HepG2 (cell line): Measurements from ENCODE around the gene ANKRD11. TPM values are rescaled to one million over a fixed set of nuclear protein-coding genes. Genes with fewer than 3 reads are reported as not detected.
A peak's percentile ranks its signal among the peaks of the same experiment; 100 is the strongest.

Experiments
- AKAP8 ChIP-seq: sonication (generic); formaldehyde crosslinking; IDR thresholded peaks from 2 replicates; pipeline ENCODE4 v1.5.1; 2020; ENCODE audit warnings: mild to moderate bottlenecking, missing genetic modification reagents
- HOXA3 ChIP-seq: sonication (generic); formaldehyde crosslinking; IDR thresholded peaks from 2 replicates; pipeline ENCODE4 v1.5.0; 2020; ENCODE audit warnings: missing genetic modification reagents
- JARID2 ChIP-seq: sonication (generic); formaldehyde crosslinking; IDR thresholded peaks from 2 replicates; pipeline ENCODE4 v1.8.1; 2023; ENCODE audit warnings: missing genetic modification reagents, inconsistent platforms; ENCODE audit not compliant: insufficient replicate concordance
- MTF2 ChIP-seq: sonication (generic); formaldehyde crosslinking; IDR thresholded peaks from 2 replicates; pipeline ENCODE4 v1.5.0; 2020; ENCODE audit warnings: missing genetic modification reagents, borderline replicate concordance
- MXI1 ChIP-seq: IDR thresholded peaks from 3 replicates; pipeline ENCODE4 v1.6.1; 2012; ENCODE audit warnings: low read depth, low read length, inconsistent platforms, borderline replicate concordance
- MYC ChIP-seq: sonication (generic); formaldehyde crosslinking; IDR thresholded peaks from 2 replicates; pipeline ENCODE4 v1.9.0; 2021; ENCODE audit warnings: missing genetic modification reagents, borderline replicate concordance
- NFATC3 ChIP-seq: sonication (generic); formaldehyde crosslinking; IDR thresholded peaks from 2 replicates; pipeline ENCODE4 v1.5.1; 2020; ENCODE audit warnings: mild to moderate bottlenecking, missing genetic modification reagents
- NFE2 ChIP-seq: sonication (generic); formaldehyde crosslinking; IDR thresholded peaks from 2 replicates; pipeline ENCODE4 v1.4.0; 2020; ENCODE audit warnings: missing genetic modification reagents
- RARA ChIP-seq: IDR thresholded peaks from 2 replicates; pipeline ENCODE4 v1.6.1; 2016; ENCODE audit warnings: missing genetic modification reagents, missing compliant biosample characterization
- RBAK ChIP-seq: sonication (generic); formaldehyde crosslinking; IDR thresholded peaks from 2 replicates; pipeline ENCODE4 v1.5.1; 2020; ENCODE audit warnings: mild to moderate bottlenecking, missing genetic modification reagents
- RFXAP ChIP-seq: sonication (generic); formaldehyde crosslinking; IDR thresholded peaks from 2 replicates; pipeline ENCODE4 v1.4.0; 2020; ENCODE audit warnings: missing genetic modification reagents, borderline replicate concordance
- SALL2 ChIP-seq: sonication (generic); formaldehyde crosslinking; IDR thresholded peaks from 2 replicates; pipeline ENCODE4 v1.8.1; 2023; ENCODE audit warnings: mild to moderate bottlenecking, missing genetic modification reagents, inconsistent platforms
- SKI ChIP-seq: fragments of 450-650 bp; IDR thresholded peaks from one replicate; pipeline ENCODE4 v1.6.1; 2018; ENCODE audit warnings: mild to moderate bottlenecking; ENCODE audit not compliant: partially characterized antibody
- SMARCC2 ChIP-seq: fragments of 450-650 bp; IDR thresholded peaks from 2 replicates; pipeline ENCODE4 v1.6.1; 2017; ENCODE audit warnings: antibody characterized with exemption, mild to moderate bottlenecking
- TFDP2 ChIP-seq: sonication (generic); formaldehyde crosslinking; IDR thresholded peaks from 2 replicates; pipeline ENCODE4 v1.4.0; 2020; ENCODE audit warnings: missing genetic modification reagents
- THAP7 ChIP-seq: sonication (generic); formaldehyde crosslinking; IDR thresholded peaks from 2 replicates; pipeline ENCODE4 v1.8.1; 2023; ENCODE audit warnings: mild to moderate bottlenecking, missing genetic modification reagents
- TSC22D2 ChIP-seq: sonication (generic); formaldehyde crosslinking; IDR thresholded peaks from 2 replicates; pipeline ENCODE4 v1.5.1; 2020; ENCODE audit warnings: missing genetic modification reagents, mild to moderate bottlenecking, borderline replicate concordance
- ZBTB8A ChIP-seq: sonication (generic); formaldehyde crosslinking; IDR thresholded peaks from 2 replicates; pipeline ENCODE4 v1.4.0; 2020; ENCODE audit warnings: mild to moderate bottlenecking, low read depth, missing genetic modification reagents, borderline replicate concordance
- ZNF160 ChIP-seq: sonication (generic); formaldehyde crosslinking; IDR thresholded peaks from 2 replicates; pipeline ENCODE4 v1.8.0; 2022; ENCODE audit warnings: mild to moderate bottlenecking, inconsistent platforms, missing genetic modification reagents
- ZNF547 ChIP-seq: sonication (generic); formaldehyde crosslinking; IDR thresholded peaks from 2 replicates; pipeline ENCODE4 v1.5.1; 2020; ENCODE audit warnings: mild to moderate bottlenecking, missing genetic modification reagents
- ZNF550 ChIP-seq: sonication (generic); formaldehyde crosslinking; IDR thresholded peaks from 2 replicates; pipeline ENCODE4 v1.4.0; 2020; ENCODE audit warnings: mild to moderate bottlenecking, missing genetic modification reagents, borderline replicate concordance
- ZNF556 ChIP-seq: sonication (generic); formaldehyde crosslinking; IDR thresholded peaks from 2 replicates; pipeline ENCODE4 v1.4.0; 2020; ENCODE audit warnings: mild to moderate bottlenecking, missing genetic modification reagents, borderline replicate concordance
- ZNF577 ChIP-seq: sonication (generic); formaldehyde crosslinking; IDR thresholded peaks from 2 replicates; pipeline ENCODE4 v1.4.0; 2020; ENCODE audit warnings: mild to moderate bottlenecking, low read depth, missing genetic modification reagents, borderline replicate concordance
- ZNF614 ChIP-seq: IDR thresholded peaks from 2 replicates; pipeline ENCODE4 v1.6.1; 2018; ENCODE audit warnings: missing biosample characterization, missing genetic modification reagents, inconsistent platforms, borderline replicate concordance
- ZNF710 ChIP-seq: sonication (generic); formaldehyde crosslinking; IDR thresholded peaks from 2 replicates; pipeline ENCODE4 v1.5.0; 2020; ENCODE audit warnings: mild to moderate bottlenecking, missing genetic modification reagents, borderline replicate concordance
- ZNF761 ChIP-seq: sonication (generic); formaldehyde crosslinking; conservative IDR thresholded peaks from 2 replicates; pipeline ENCODE4 v1.4.0; 2020; ENCODE audit warnings: mild to moderate bottlenecking, missing genetic modification reagents
- ZNF879 ChIP-seq: sonication (generic); formaldehyde crosslinking; IDR thresholded peaks from 2 replicates; pipeline ENCODE4 v1.8.1; 2023; ENCODE audit warnings: missing genetic modification reagents
- polyA plus RNA-seq, 8 experiments: library from polyadenylated mRNA; depleted of rRNA in 3 of 8; stranded (reverse) in 7 of 8; unstranded in 1 of 8; fragments of >200 nt; fragmentation: Illumina TruSeq in 4 of 8; extraction: Trizol in 4 of 8; gene quantifications; 2 replicates each; pipeline versions ENCODE4 v1.2.1 to v1.2.3, GENCODE V29; 2011 to 2016; ENCODE audit warnings: low read depth in 4 of 8, missing spikeins in 1 of 8, mixed read lengths in 1 of 8; ENCODE audit not compliant: insufficient read depth in 1 of 8
- total RNA-seq, 5 experiments: library from RNA; depleted of rRNA; stranded (reverse); fragments of >200 nt; fragmentation: Illumina TruSeq; extraction: Trizol; gene quantifications; 2 replicates each; pipeline ENCODE4 v1.2.3, GENCODE V29; 2016; ENCODE audit warnings: low read depth in 1 of 5
- TF ChIP-seq, protein P1 (sequence below): sonication (generic); formaldehyde crosslinking; conservative IDR thresholded peaks from 2 replicates; pipeline ENCODE4 v1.4.0; 2020; ENCODE audit warnings: missing genetic modification reagents

ANKRD11 gene
- total and polyA plus RNA-seq, 2 of the 13 experiments (the other 11 are each of a cell fraction or from before 2014, with no cell fraction given) = 21.4 to 38.4 TPM

GRCh38 chr16:89417352-89417751 is 73.0 kb downstream of the ANKRD11 start (continued):
- TF ChIP-seq ZNF577 (no peak), JARID2 (CRISPR knock-in tag) (no peak), MTF2 (no peak), THAP7 (CRISPR knock-in tag) (no peak), SMARCC2 (no peak), TFDP2 (CRISPR knock-in tag) (peak; percentile 69), SKI (no peak), SALL2 (CRISPR knock-in tag) (no peak), MXI1 (peak; percentile 89; the same call in 2 of the 3 replicates), MYC (CRISPR knock-in tag) (peak; percentile 93), RFXAP (0 out of 2 replicates have a peak, but pooled peaks have one; percentile 40), RBAK (CRISPR knock-in tag) (no peak), AKAP8 (CRISPR knock-in tag) (no peak), NFATC3 (no peak), ZNF710 (0 out of 2 replicates have a peak, but pooled peaks have one; percentile 42), ZNF160 (no peak), ZNF614 (CRISPR knock-in tag) (no peak), ZNF556 (CRISPR knock-in tag) (no peak; the same call in 1 of the 2 replicates), ZBTB8A (CRISPR knock-in tag) (no peak), ZNF547 (CRISPR knock-in tag) (no peak), TSC22D2 (CRISPR knock-in tag) (no peak), ZNF879 (CRISPR knock-in tag) (no peak), HOXA3 (CRISPR knock-in tag) (peak; percentile 76; the same call in 1 of the 2 replicates), NFE2 (CRISPR knock-in tag) (no peak), RARA (CRISPR knock-in tag) (peak; percentile 73), ZNF761 (CRISPR knock-in tag) (no peak), ZNF550 (CRISPR knock-in tag) (0 out of 2 replicates have a peak, but pooled peaks have one; percentile 57)
- TF ChIP-seq, protein P1, sequence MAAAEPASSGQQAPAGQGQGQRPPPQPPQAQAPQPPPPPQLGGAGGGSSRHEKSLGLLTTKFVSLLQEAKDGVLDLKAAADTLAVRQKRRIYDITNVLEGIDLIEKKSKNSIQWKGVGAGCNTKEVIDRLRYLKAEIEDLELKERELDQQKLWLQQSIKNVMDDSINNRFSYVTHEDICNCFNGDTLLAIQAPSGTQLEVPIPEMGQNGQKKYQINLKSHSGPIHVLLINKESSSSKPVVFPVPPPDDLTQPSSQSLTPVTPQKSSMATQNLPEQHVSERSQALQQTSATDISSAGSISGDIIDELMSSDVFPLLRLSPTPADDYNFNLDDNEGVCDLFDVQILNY (CRISPR knock-in tag) = no peak
